Right atrium auricular region (tissue), 2 donors: ENCODE results near the gene ASCL4. TPM values are rescaled to one million over a fixed set of nuclear protein-coding genes. Genes with fewer than 3 reads are reported as not detected.

Source experiments
- DNase-seq: peaks from one replicate; pipeline ENCODE4 v3.0.0-alpha.2; 2019; ENCODE audit warnings: low spot score
- H3K27ac ChIP-seq, 2 donors: fragments of 200-600 bp; sonication (generic); 1 replicate in 1 of 2; 2 replicates in 1 of 2; pipeline ENCODE4 v1.5.1; 2016 to 2019
- H3K27me3 ChIP-seq, 2 donors: fragments of 200-600 bp; sonication (generic); one replicate each; pipeline versions ENCODE4 v1.5.1 to v1.6.0; 2017 to 2019
- H3K36me3 ChIP-seq: fragments of 200-600 bp; sonication (generic); one replicate; pipeline ENCODE4 v1.5.1; 2016
- H3K4me1 ChIP-seq, 2 donors: fragments of 200-600 bp; sonication (generic); one replicate each; pipeline versions ENCODE4 v1.5.1 to v1.6.0; 2017 to 2019
- H3K4me3 ChIP-seq, 2 donors: fragments of 200-600 bp; sonication (generic); 1 replicate in 1 of 2; 2 replicates in 1 of 2; pipeline ENCODE4 v1.5.1; 2017 to 2019; ENCODE audit warnings: mild to moderate bottlenecking in 1 of 2, moderate library complexity in 1 of 2
- H3K9me3 ChIP-seq, 2 donors: fragments of 200-600 bp; sonication (generic); one replicate each; pipeline ENCODE4 v1.5.1; 2019
- total RNA-seq, 2 donors: library from RNA; depleted of rRNA; stranded (reverse); fragments of >200 nt; gene quantifications; one replicate each; pipeline ENCODE4 v1.1.0, GENCODE V29; 2016
- TF ChIP-seq, protein P1 (sequence below), 2 donors: fragments of 200-600 bp; sonication (generic); IDR thresholded peaks; one replicate each; pipeline ENCODE4 v1.5.1; 2019; ENCODE audit warnings: antibody characterized with exemption in 2 of 2

The ASCL4 gene
- total RNA-seq, 2 donors from 2014 or later, result not detected

DNA sequence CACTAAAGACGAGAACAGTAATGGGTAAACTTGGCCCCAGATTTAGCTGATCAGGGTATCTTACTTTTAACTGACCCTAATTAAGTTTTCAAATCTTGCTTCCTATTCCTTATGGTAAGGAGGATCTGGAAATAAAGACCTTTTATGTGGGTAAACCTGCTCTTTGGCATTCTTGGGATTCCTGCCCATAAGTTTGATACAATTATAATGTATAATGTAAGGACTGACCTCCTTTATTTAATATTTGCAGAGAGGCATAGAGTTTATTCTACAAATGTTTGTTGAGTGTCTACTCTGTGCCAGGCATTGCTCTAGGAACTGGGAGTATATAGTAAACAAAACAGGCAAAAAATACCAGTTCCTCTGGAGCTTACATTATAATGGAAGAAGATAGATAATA, 9.2 kb upstream of the ASCL4 start:
- TF ChIP-seq, protein P1, sequence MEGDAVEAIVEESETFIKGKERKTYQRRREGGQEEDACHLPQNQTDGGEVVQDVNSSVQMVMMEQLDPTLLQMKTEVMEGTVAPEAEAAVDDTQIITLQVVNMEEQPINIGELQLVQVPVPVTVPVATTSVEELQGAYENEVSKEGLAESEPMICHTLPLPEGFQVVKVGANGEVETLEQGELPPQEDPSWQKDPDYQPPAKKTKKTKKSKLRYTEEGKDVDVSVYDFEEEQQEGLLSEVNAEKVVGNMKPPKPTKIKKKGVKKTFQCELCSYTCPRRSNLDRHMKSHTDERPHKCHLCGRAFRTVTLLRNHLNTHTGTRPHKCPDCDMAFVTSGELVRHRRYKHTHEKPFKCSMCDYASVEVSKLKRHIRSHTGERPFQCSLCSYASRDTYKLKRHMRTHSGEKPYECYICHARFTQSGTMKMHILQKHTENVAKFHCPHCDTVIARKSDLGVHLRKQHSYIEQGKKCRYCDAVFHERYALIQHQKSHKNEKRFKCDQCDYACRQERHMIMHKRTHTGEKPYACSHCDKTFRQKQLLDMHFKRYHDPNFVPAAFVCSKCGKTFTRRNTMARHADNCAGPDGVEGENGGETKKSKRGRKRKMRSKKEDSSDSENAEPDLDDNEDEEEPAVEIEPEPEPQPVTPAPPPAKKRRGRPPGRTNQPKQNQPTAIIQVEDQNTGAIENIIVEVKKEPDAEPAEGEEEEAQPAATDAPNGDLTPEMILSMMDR (IDR thresholded peaks at IDR 0.05), result no peak
- no peak overlapping the region for H3K27ac ChIP-seq
- no peaks in the 10 kb centered on the region for H3K9me3 ChIP-seq
- no peaks in the 10 kb centered on the region for H3K27me3 ChIP-seq
- no peaks in the 10 kb centered on the region for H3K36me3 ChIP-seq
- peaks cover 0 to 6% of the 10 kb centered on the region in 2 donors for H3K4me1 ChIP-seq
- H3K4me3 ChIP-seq, result no peak overlapping the region
- DNase-seq, result no peak

DNA sequence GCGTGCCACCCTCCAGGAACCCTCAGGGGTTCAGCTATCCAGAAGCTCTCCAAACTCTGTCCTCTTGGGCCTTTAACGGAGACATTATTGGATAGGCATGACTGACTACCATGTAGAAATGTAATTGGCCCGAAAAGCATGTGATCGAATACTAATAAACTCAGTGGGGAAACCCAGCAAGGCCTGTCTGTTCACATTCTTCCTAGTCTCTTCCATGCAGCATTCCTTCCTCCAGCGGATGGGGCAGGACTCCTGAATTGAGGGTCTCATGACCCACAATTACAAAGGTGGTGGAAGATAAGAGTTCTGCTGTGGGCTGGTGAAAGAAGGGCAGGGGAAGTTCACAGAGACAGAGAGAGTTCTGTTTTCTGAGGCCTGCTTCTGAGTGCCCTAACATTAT, 7.0 kb upstream of the ASCL4 start:
- H3K4me1 ChIP-seq, result no peaks in the 10 kb centered on the region

DNA sequence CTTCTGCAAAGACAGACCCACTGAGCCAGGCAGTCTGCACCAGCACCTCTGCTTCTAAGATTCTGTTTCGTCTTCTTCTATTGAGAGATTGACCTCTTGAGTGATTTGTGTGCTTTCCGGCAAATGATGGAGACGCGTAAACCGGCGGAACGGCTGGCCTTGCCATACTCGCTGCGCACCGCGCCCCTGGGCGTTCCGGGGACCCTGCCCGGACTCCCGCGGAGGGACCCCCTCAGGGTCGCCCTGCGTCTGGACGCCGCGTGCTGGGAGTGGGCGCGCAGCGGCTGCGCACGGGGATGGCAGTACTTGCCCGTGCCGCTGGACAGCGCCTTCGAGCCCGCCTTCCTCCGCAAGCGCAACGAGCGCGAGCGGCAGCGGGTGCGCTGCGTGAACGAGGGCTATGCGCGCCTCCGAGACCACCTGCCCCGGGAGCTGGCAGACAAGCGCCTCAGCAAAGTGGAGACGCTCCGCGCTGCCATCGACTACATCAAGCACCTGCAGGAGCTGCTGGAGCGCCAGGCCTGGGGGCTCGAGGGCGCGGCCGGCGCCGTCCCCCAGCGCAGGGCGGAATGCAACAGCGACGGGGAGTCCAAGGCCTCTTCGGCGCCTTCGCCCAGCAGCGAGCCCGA, 703 bp downstream of the ASCL4 start:
- Histone ChIP-seq H3K36me3 (no peaks in the 10 kb centered on the region), H3K27me3 (peaks cover 11 to 16% of the 10 kb centered on the region in 2 donors), H3K4me1 (peaks cover 0 to 8% of the 10 kb centered on the region in 2 donors), H3K4me3 (peak overlapping the region in 1 of 2 donors; percentile 27), H3K9me3 (no peaks in the 10 kb centered on the region), H3K27ac (no peak overlapping the region)
- DNase-seq, result no peak
- TF ChIP-seq, protein P1 (IDR thresholded peaks at IDR 0.05), result no peak

More for the DNA sequence above, 7.0 kb upstream of the ASCL4 start:
- Histone ChIP-seq H3K27ac (no peak overlapping the region), H3K27me3 (no peaks in the 10 kb centered on the region), H3K9me3 (no peaks in the 10 kb centered on the region), H3K4me3 (no peak overlapping the region), H3K36me3 (no peaks in the 10 kb centered on the region)
- no peak for DNase-seq
- TF ChIP-seq, protein P1 (IDR thresholded peaks at IDR 0.05), result no peak

DNA sequence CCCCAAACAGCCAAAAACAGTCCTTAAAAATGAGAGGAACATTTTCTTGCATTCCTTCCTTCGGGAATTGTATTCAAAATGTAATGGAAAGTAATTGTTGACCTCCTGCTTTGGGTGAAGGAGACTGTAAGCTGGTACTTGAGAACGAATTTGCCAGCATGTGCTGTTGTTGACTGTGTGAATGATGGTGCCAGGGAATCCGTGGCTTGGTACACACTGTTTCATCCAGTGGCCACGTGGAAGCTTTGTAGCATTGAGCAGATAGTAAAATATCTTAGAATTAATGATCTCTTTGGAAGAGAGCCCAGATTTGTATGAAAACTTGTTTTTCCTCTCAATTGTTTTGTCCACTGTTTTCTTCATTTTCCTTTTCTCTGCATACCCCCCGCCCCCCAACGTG, 1.7 kb downstream of the ASCL4 start:
- Histone ChIP-seq H3K4me3 (no peak overlapping the region), H3K27ac (no peak overlapping the region), H3K9me3 (no peaks in the 10 kb centered on the region), H3K27me3 (peaks cover 11 to 16% of the 10 kb centered on the region in 2 donors), H3K4me1 (peaks cover 0 to 8% of the 10 kb centered on the region in 2 donors), H3K36me3 (no peaks in the 10 kb centered on the region)
- TF ChIP-seq, protein P1 (IDR thresholded peaks at IDR 0.05), result no peak
- DNase-seq, result no peak

DNA sequence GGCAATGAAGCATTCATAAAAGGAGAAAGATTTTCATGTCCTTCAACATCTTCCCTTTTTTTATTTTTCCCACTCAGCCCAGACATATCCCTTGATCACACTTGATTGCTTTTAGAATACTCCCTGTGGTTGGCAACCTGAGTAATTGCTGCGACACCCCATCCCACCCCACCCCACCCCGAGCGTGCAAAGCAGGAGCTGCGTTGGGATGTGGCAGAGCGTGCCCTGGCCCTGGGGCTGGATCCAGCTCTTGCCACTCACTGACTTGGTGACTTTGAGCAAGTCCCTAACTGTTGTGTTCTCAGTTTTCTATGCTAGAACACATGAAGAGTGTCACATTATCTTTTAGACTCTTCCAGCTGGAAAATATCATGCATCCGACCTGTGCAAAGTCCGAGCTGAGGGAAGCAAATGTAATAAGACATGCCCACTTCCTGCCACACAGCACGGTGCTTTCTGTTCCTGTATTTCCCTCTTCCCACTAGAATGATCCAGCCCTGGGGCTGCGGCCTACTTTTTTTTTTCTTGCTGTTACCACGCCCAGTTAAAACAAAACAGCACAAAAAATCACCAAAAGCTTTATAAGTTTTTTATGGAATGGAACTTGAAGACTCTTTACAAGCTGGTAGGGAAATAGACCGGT, 4.0 kb downstream of the ASCL4 start:
- Histone ChIP-seq H3K27me3 (peaks cover 11 to 14% of the 10 kb centered on the region in 2 donors), H3K4me3 (no peak overlapping the region), H3K27ac (no peak overlapping the region), H3K4me1 (peaks cover 0 to 8% of the 10 kb centered on the region in 2 donors), H3K36me3 (no peaks in the 10 kb centered on the region), H3K9me3 (no peaks in the 10 kb centered on the region)
- no peak for DNase-seq
- TF ChIP-seq, protein P1 (IDR thresholded peaks at IDR 0.05), result no peak
